Activated gamma-delta T cell treated with Interleukin-2 at 50 U/mL for 16 hours (primary cell): Measurements from ENCODE around the gene WNT3.
"Not testable (repeated sequence)": the region's sequence is repeated elsewhere in the genome, so short reads cannot be mapped to it uniquely, and the experiment has no call there.

ENCODE experiments used
- DNase-seq: peaks from one replicate; pipeline ENCODE4 v3.0.0-alpha.2; 2020

Gene WNT3

GRCh38 chr17:46818316-46818928 lies at the start of gene WNT3:
WNT3 (minus strand) TSS chr17:46818692; CDS start chr17:46818597, 95 bp downstream.
- DNase-seq, result peak; percentile 43

GRCh38 chr17:46866747-46867146 lies 48.3 kb upstream of the WNT3 start:
- DNase-seq, result no peak

- no peak for DNase-seq
These were observed 47.8 kb upstream of the WNT3 start for GRCh38 chr17:46866325-46866724.

GRCh38 chr17:46865100-46865499 lies 46.6 kb upstream of the WNT3 start:
- DNase-seq, result no peak

GRCh38 chr17:46863383-46864121 lies 45.1 kb upstream of the WNT3 start:
- no peak for DNase-seq

- no peak for DNase-seq
These were observed 44.5 kb upstream of the WNT3 start for GRCh38 chr17:46862949-46863348.

- no peak for DNase-seq
These were observed 41.5 kb upstream of the WNT3 start for GRCh38 chr17:46859996-46860395.

GRCh38 chr17:46857600-46857999 lies 39.1 kb upstream of the WNT3 start:
- DNase-seq, result no peak

GRCh38 chr17:46854948-46855347 lies 36.5 kb upstream of the WNT3 start:
- DNase-seq, result no peak

- DNase-seq, result no peak
These were observed 36.0 kb upstream of the WNT3 start for GRCh38 chr17:46854515-46854914.

- DNase-seq, result no peak
These were observed 35.5 kb upstream of the WNT3 start for GRCh38 chr17:46853896-46854444.

GRCh38 chr17:46851029-46851741 lies 32.7 kb upstream of the WNT3 start, which contains the start of gene WNT9B:
WNT9B (plus strand) TSS chr17:46851583; CDS start chr17:46851639, 56 bp downstream.
- no peak for DNase-seq

- no peak for DNase-seq
These were observed 32.2 kb upstream of the WNT3 start for GRCh38 chr17:46850688-46851028.

GRCh38 chr17:46848534-46848933 lies 30.0 kb upstream of the WNT3 start:
- DNase-seq, result no peak

GRCh38 chr17:46847204-46848191 lies 29.0 kb upstream of the WNT3 start:
- no peak for DNase-seq

- no peak for DNase-seq
These were observed 24.3 kb upstream of the WNT3 start for GRCh38 chr17:46842835-46843234.

- DNase-seq, result no peak
These were observed 23.3 kb upstream of the WNT3 start for GRCh38 chr17:46841561-46842379.

GRCh38 chr17:46840596-46840995 lies 22.1 kb upstream of the WNT3 start:
- not testable (repeated sequence) for DNase-seq

GRCh38 chr17:46839211-46839610 lies 20.7 kb upstream of the WNT3 start:
- no peak for DNase-seq

- no peak for DNase-seq
These were observed 19.0 kb upstream of the WNT3 start for GRCh38 chr17:46837521-46837920.

GRCh38 chr17:46836500-46836899 lies 18.0 kb upstream of the WNT3 start:
- no peak for DNase-seq

- no peak for DNase-seq
These were observed 16.4 kb upstream of the WNT3 start for GRCh38 chr17:46834846-46835245.
